KBM-7 (cell line): ENCODE data around the gene SWAP70.

ENCODE experiments used
- DNase-seq: peaks from one replicate; pipeline ENCODE4 v3.0.0-alpha.2; 2015
- in situ Hi-C: fragments of 300-500 bp; cut with MboI; formaldehyde crosslinking; loops from 2 replicates; pipeline ENCODE4 v1.14.3; 2020; ENCODE audit warnings: low sequenced_read_pairs, low pct_unique_long_range_greater_than_20kb, mixed read lengths

Gene SWAP70

GRCh38 chr11:9714272-9714940 lies 50.5 kb downstream of the SWAP70 start:
- DNase-seq = no peak
- in situ Hi-C loops = no loop called here

GRCh38 chr11:9716275-9717039 lies 52.6 kb downstream of the SWAP70 start:
- peak; percentile 95 for DNase-seq
- in situ Hi-C loops = no loop called here

- no peak for DNase-seq
- in situ Hi-C loops = no loop called here
These were observed 53.1 kb downstream of the SWAP70 start for GRCh38 chr11:9717040-9717357.

GRCh38 chr11:9717719-9718118 lies 53.8 kb downstream of the SWAP70 start:
- in situ Hi-C loops = no loop called here
- DNase-seq = no peak

GRCh38 chr11:9718147-9718546 lies 54.3 kb downstream of the SWAP70 start:
- no peak for DNase-seq
- in situ Hi-C loops = no loop called here

- in situ Hi-C loops = no loop called here
- peak; percentile 71 for DNase-seq
These were observed 55.9 kb downstream of the SWAP70 start for GRCh38 chr11:9719566-9720289.

- no peak for DNase-seq
- in situ Hi-C loops = no loop called here
These were observed 56.4 kb downstream of the SWAP70 start for GRCh38 chr11:9720290-9720630.

- DNase-seq = no peak
- in situ Hi-C loops = no loop called here
These were observed 58.1 kb downstream of the SWAP70 start for GRCh38 chr11:9722023-9722422.

GRCh38 chr11:9722893-9723292 lies 59.0 kb downstream of the SWAP70 start:
- in situ Hi-C loops = no loop called here

GRCh38 chr11:9726321-9727022 lies 62.6 kb downstream of the SWAP70 start:
- in situ Hi-C loops = no loop called here
- DNase-seq = peak; percentile 32

More at GRCh38 chr11:9722893-9723292, 59.0 kb downstream of the SWAP70 start:
- DNase-seq = no peak

- no peak for DNase-seq
- in situ Hi-C loops = no loop called here
These were observed 64.2 kb downstream of the SWAP70 start for GRCh38 chr11:9728058-9728457.

GRCh38 chr11:9731256-9731655 lies 67.4 kb downstream of the SWAP70 start:
- DNase-seq = no peak
- in situ Hi-C loops = no loop called here

- in situ Hi-C loops = no loop called here
- DNase-seq = no peak
These were observed 68.6 kb downstream of the SWAP70 start for GRCh38 chr11:9732453-9732852.

- in situ Hi-C loops = no loop called here
- DNase-seq = no peak
These were observed 69.3 kb downstream of the SWAP70 start for GRCh38 chr11:9733212-9733611.

GRCh38 chr11:9735236-9735635 lies 71.4 kb downstream of the SWAP70 start:
- no peak for DNase-seq
- in situ Hi-C loops = no loop called here

- in situ Hi-C loops = no loop called here
- DNase-seq = no peak
These were observed 72.0 kb downstream of the SWAP70 start for GRCh38 chr11:9735919-9736318.

- DNase-seq = no peak
- in situ Hi-C loops = no loop called here
These were observed 72.5 kb downstream of the SWAP70 start for GRCh38 chr11:9736365-9736764.

GRCh38 chr11:9738116-9738515 lies 74.2 kb downstream of the SWAP70 start:
- in situ Hi-C loops = no loop called here
- no peak for DNase-seq

GRCh38 chr11:9738707-9739106 lies 74.8 kb downstream of the SWAP70 start:
- DNase-seq = no peak
- in situ Hi-C loops = no loop called here
